ENCODE results near the gene MMP12.
A peak's percentile ranks its signal among the peaks of the same experiment; 100 is the strongest.
"Not testable (repeated sequence)": the region's sequence is repeated elsewhere in the genome, so short reads cannot be mapped to it uniquely, and the experiment has no call there.

MMP12 gene

GRCh38 chr11:102874852-102875251, at the start of gene MMP12:
Gene MMP12, minus strand, starts transcription at chr11:102874982. Its CDS starts 45 bp downstream, at chr11:102874937.
- DNase-seq: no peak

- no peak for DNase-seq
Observed at GRCh38 chr11:102921587-102922220, 46.9 kb upstream of the MMP12 start.

- no peak for DNase-seq
Observed at GRCh38 chr11:102920118-102920684, 45.4 kb upstream of the MMP12 start.

- DNase-seq: no peak
Observed at GRCh38 chr11:102915044-102915375, 40.2 kb upstream of the MMP12 start.

- peak; percentile 9 for DNase-seq
Observed at GRCh38 chr11:102914238-102915043, 39.7 kb upstream of the MMP12 start.

GRCh38 chr11:102912482-102912830, 37.7 kb upstream of the MMP12 start:
- DNase-seq: peak; percentile 29

- no peak for DNase-seq
Observed at GRCh38 chr11:102911758-102912481, 37.1 kb upstream of the MMP12 start.

GRCh38 chr11:102905848-102906247, 31.1 kb upstream of the MMP12 start:
- DNase-seq: not testable (repeated sequence)

GRCh38 chr11:102903895-102904294, 29.1 kb upstream of the MMP12 start:
- DNase-seq: not testable (repeated sequence)

- DNase-seq: no peak
Observed at GRCh38 chr11:102900346-102900745, 25.6 kb upstream of the MMP12 start.

- no peak for DNase-seq
Observed at GRCh38 chr11:102891736-102892135, 17.0 kb upstream of the MMP12 start.

- no peak for DNase-seq
Observed at GRCh38 chr11:102886999-102887398, 12.2 kb upstream of the MMP12 start.

GRCh38 chr11:102883141-102883540, 8.4 kb upstream of the MMP12 start:
- peak; percentile 37 for DNase-seq

- peak; percentile 54 for DNase-seq
Observed at GRCh38 chr11:102882389-102883024, 7.7 kb upstream of the MMP12 start.

GRCh38 chr11:102879801-102880200, 5.0 kb upstream of the MMP12 start:
- DNase-seq: no peak

GRCh38 chr11:102878595-102878994, 3.8 kb upstream of the MMP12 start:
- DNase-seq: no peak

- not testable (repeated sequence) for DNase-seq
Observed at GRCh38 chr11:102869354-102869964, 5.3 kb downstream of the MMP12 start.

GRCh38 chr11:102868339-102868738, 6.4 kb downstream of the MMP12 start:
- no peak for DNase-seq

- no peak for DNase-seq
Observed at GRCh38 chr11:102864724-102865123, 10.1 kb downstream of the MMP12 start.

GRCh38 chr11:102853956-102854355, 20.8 kb downstream of the MMP12 start:
- DNase-seq: no peak

- DNase-seq: no peak
Observed at GRCh38 chr11:102853055-102853454, 21.7 kb downstream of the MMP12 start.

- peak; percentile 69 for DNase-seq
Observed at GRCh38 chr11:102850973-102851745, 23.6 kb downstream of the MMP12 start.
